ENCODE measurements around the gene TAS1R1. TPM values are rescaled to one million over a fixed set of nuclear protein-coding genes. Genes with fewer than 3 reads are reported as not detected.
A peak's percentile ranks its signal among the peaks of the same experiment; 100 is the strongest.
"Not testable (repeated sequence)": the region's sequence is repeated elsewhere in the genome, so short reads cannot be mapped to it uniquely, and the experiment has no call there.

The TAS1R1 gene
- total and polyA plus RNA-seq, 2 experiments from 2014 or later, result not detected

DNA sequence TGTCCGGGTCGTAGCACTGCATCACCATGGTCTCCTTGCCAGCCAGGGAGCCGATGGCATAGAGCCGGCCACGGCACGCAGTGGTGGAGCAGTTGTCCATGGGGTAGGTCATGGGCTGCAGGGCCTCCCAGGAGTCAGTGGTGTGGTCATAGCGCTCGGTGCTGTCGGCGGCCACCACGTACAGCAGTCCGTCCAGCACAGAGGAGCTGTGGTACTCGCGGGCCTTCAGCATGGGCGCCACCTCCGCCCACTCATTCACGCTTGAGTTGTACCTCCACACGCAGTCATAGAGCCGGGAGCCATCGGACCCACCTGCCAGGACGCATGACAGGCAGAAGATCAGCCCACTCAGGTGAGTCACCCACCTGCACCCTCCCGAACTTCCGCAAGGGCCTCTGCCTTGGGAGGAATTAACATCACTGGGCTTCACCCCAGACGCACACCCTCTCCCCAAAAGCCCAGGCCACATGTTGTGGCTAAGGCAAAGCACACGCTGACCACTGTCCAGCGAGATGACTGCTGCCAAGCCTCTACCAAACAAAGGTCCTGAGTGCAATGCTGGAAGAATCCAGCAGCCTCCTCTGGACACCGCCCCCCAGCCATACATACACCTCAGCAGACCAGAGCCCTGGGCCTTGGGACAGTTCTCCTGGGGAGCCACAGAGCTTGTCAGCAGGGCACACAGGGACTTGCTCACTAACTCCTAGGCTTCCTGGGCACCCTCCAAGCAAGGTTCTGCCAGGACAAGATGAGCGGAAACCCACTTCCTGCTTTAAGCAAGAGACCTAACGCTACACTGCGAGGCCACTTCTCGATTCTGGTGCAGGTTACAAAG lies 44.3 kb downstream of the TAS1R1 start:
- Histone ChIP-seq H3K9ac (peak overlapping the region; percentile 97), H3F3A (ENCODE audit: insufficient read depth) (peaks cover 21% of the 10 kb centered on the region), H3K36me3 (ENCODE audit: low read depth) (peaks cover 22% of the 10 kb centered on the region), H3K4me1 (ENCODE audit: insufficient read depth) (peaks cover 17% of the 10 kb centered on the region), H3K27ac (peak overlapping the region; percentile 99), H2AFZ (no peak overlapping the region), H4K20me1 (ENCODE audit: insufficient read depth) (no peaks in the 10 kb centered on the region; the same call in 1 of the 2 replicates), H3K4me2 (ENCODE audit: unreplicated experiment) (peak overlapping the region; percentile 86), H3K27me3 (replicated peaks; ENCODE audit: insufficient read depth) (no peaks in the 10 kb centered on the region), H3K9me2 (ENCODE audit: insufficient read depth) (no peaks in the 10 kb centered on the region), H3K79me2 (ENCODE audit: insufficient read depth) (peaks cover 78% of the 10 kb centered on the region), H3K9me3 (ENCODE audit: low read depth) (no peaks in the 10 kb centered on the region), H3K4me3 (peak overlapping the region; percentile 87)
- in situ Hi-C loops (cut with MboI), result no loop called here
- WGBS, 2 experiments (ENCODE audit: low coverage in 1 of 2, low lambda C conversion rate in 2 of 2, missing lambda C conversion rate in 2 of 2), result 75 to 79% methylated on average over 29 to 31 of the region's 31 CpGs
- TF ChIP-seq EZH2phosphoT487 (IDR thresholded peaks at IDR 0.05; ENCODE audit: insufficient read depth, low read depth) (no peak), EZH2 (IDR thresholded peaks at IDR 0.05; ENCODE audit: insufficient read depth, poor library complexity, severe bottlenecking) (no peak)
- peak; percentile 48 for DNase-seq

- DNase-seq; in situ Hi-C loops (cut with MboI); H2AFZ ChIP-seq; H3K9me2 ChIP-seq (ENCODE audit: insufficient read depth); H3K27me3 ChIP-seq (replicated peaks; ENCODE audit: insufficient read depth); H4K20me1 ChIP-seq (ENCODE audit: insufficient read depth); H3K9me3 ChIP-seq (ENCODE audit: low read depth): not testable (repeated sequence)
- H3F3A ChIP-seq (ENCODE audit: insufficient read depth), result peaks cover 28% of the 10 kb centered on the region
- peak overlapping the region; percentile 87 for H3K4me3 ChIP-seq
- H3K79me2 ChIP-seq (ENCODE audit: insufficient read depth), result peaks cover 72% of the 10 kb centered on the region
- peak overlapping the region; percentile 97 for H3K9ac ChIP-seq
- H3K36me3 ChIP-seq (ENCODE audit: low read depth), result peaks cover 16% of the 10 kb centered on the region
- H3K27ac ChIP-seq, result peak overlapping the region; percentile 99
- H3K4me2 ChIP-seq (ENCODE audit: unreplicated experiment), result peak overlapping the region; percentile 86
- WGBS, 2 experiments (ENCODE audit: low coverage in 1 of 2, low lambda C conversion rate in 2 of 2, missing lambda C conversion rate in 2 of 2), result 36 to 46% methylated on average over 8 of the region's 8 CpGs
- H3K4me1 ChIP-seq (ENCODE audit: insufficient read depth), result peaks cover 24% of the 10 kb centered on the region
These were observed 44.9 kb downstream of the TAS1R1 start for GRCh38 chr1:6599991-6600390.

GRCh38 chr1:6600410-6601048 lies 45.4 kb downstream of the TAS1R1 start:
- Histone ChIP-seq H3K9ac (peak overlapping the region; percentile 97), H3K4me2 (ENCODE audit: unreplicated experiment) (peak overlapping the region; percentile 86), H3K79me2 (ENCODE audit: insufficient read depth) (peaks cover 70% of the 10 kb centered on the region), H3K9me2 (ENCODE audit: insufficient read depth) (no peaks in the 10 kb centered on the region), H3K4me3 (peak overlapping the region; percentile 87), H2AFZ (no peak overlapping the region), H3K9me3 (ENCODE audit: low read depth) (no peaks in the 10 kb centered on the region), H3F3A (ENCODE audit: insufficient read depth) (peaks cover 33% of the 10 kb centered on the region), H3K27me3 (replicated peaks; ENCODE audit: insufficient read depth) (no peaks in the 10 kb centered on the region), H3K27ac (peak overlapping the region; percentile 99), H3K36me3 (ENCODE audit: low read depth) (peaks cover 15% of the 10 kb centered on the region), H3K4me1 (ENCODE audit: insufficient read depth) (peaks cover 25% of the 10 kb centered on the region), H4K20me1 (ENCODE audit: insufficient read depth) (no peaks in the 10 kb centered on the region; the same call in 1 of the 2 replicates)
- 12 to 13% methylated on average over 10 of the region's 10 CpGs for WGBS, 2 experiments (ENCODE audit: low coverage in 1 of 2, low lambda C conversion rate in 2 of 2, missing lambda C conversion rate in 2 of 2)
- no peak for TF ChIP-seq EZH2phosphoT487 (IDR thresholded peaks at IDR 0.05; ENCODE audit: insufficient read depth, low read depth)
- no peak for TF ChIP-seq EZH2 (IDR thresholded peaks at IDR 0.05; ENCODE audit: insufficient read depth, poor library complexity, severe bottlenecking)
- DNase-seq, result peak; percentile 58
- in situ Hi-C loops (cut with MboI), result no loop called here

- Histone ChIP-seq H4K20me1 (ENCODE audit: insufficient read depth) (no peaks in the 10 kb centered on the region; the same call in 1 of the 2 replicates), H3K79me2 (ENCODE audit: insufficient read depth) (peaks cover 68% of the 10 kb centered on the region), H3K27me3 (replicated peaks; ENCODE audit: insufficient read depth) (no peaks in the 10 kb centered on the region), H2AFZ (0 out of 2 replicates have a peak overlapping the region, but pooled peaks have one; percentile 13), H3K4me1 (ENCODE audit: insufficient read depth) (peaks cover 25% of the 10 kb centered on the region), H3K9me3 (ENCODE audit: low read depth) (no peaks in the 10 kb centered on the region), H3K4me2 (ENCODE audit: unreplicated experiment) (peak overlapping the region; percentile 86), H3F3A (ENCODE audit: insufficient read depth) (peaks cover 35% of the 10 kb centered on the region), H3K36me3 (ENCODE audit: low read depth) (peaks cover 10% of the 10 kb centered on the region), H3K27ac (peak overlapping the region; percentile 99), H3K4me3 (peak overlapping the region; percentile 87), H3K9ac (peak overlapping the region; percentile 97), H3K9me2 (ENCODE audit: insufficient read depth) (no peaks in the 10 kb centered on the region)
- WGBS, 2 experiments (ENCODE audit: low coverage in 1 of 2, low lambda C conversion rate in 2 of 2, missing lambda C conversion rate in 2 of 2), result 0 to 1% methylated on average over 36 to 40 of the region's 40 CpGs
- no peak for TF ChIP-seq EZH2 (IDR thresholded peaks at IDR 0.05; ENCODE audit: insufficient read depth, poor library complexity, severe bottlenecking)
- no peak for TF ChIP-seq EZH2phosphoT487 (IDR thresholded peaks at IDR 0.05; ENCODE audit: insufficient read depth, low read depth)
- DNase-seq, result peak; percentile 99
- in situ Hi-C loops (cut with MboI), result no loop called here
These were observed 46.2 kb downstream of the TAS1R1 start for GRCh38 chr1:6601049-6601922.
